ENCODE results near the gene NTSR1.

Gene NTSR1

GRCh38 chr20:62694106-62694505 is 14.5 kb upstream of the NTSR1 start:
- DNase-seq (ENCODE audit: low read depth): no peak

DNA sequence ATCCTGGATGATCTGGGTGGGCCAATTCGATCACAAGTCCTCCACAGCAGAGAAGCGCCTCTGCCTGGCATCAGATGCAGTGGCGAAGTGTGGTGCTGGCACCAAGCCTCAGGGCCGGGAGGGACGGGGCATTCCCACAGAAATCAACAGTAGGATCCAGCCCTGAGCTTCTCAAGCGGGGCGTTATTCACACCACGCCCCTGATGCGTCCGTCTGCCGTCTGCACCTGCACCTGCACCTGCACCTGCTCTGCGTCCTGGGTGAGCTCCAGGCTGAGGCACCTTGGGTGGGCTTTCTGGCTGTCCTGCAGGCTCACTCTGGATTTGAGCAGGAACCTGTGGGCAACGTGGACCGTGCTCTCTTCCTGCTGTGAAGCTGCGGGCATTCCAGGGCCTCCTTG is 13.8 kb upstream of the NTSR1 start:
- no peak for DNase-seq (ENCODE audit: low read depth)

- no peak for DNase-seq (ENCODE audit: low read depth)
Measured at GRCh38 chr20:62695448-62696414, 12.9 kb upstream of the NTSR1 start.

GRCh38 chr20:62696434-62696957 is 12.1 kb upstream of the NTSR1 start:
- DNase-seq (ENCODE audit: low read depth): no peak

DNA sequence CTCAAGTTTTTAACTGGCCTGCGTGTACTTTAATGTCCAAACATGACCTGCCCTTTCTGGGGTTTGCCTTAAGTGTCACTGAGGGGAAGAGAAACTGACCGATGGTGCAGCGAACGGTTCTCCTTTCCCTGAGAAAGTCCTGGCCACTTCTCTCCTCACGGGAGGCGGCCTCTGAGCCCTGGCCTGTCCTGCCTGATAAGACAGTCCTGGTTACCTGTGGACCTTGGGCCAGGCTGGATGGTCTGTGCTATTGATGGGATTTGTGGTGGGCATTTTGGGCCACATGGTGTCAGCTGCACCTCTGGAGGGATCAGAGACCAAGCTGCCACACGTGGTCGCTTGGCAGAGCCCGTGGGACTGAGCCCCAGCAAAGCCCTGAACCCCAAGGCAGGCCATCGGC is 11.6 kb upstream of the NTSR1 start:
- no peak for DNase-seq (ENCODE audit: low read depth)

GRCh38 chr20:62697468-62697912 is 11.1 kb upstream of the NTSR1 start:
- no peak for DNase-seq (ENCODE audit: low read depth)

GRCh38 chr20:62698231-62698630 is 10.4 kb upstream of the NTSR1 start:
- no peak for DNase-seq (ENCODE audit: low read depth)

- no peak for DNase-seq (ENCODE audit: low read depth)
Measured at GRCh38 chr20:62699296-62699695, 9.3 kb upstream of the NTSR1 start.

DNA sequence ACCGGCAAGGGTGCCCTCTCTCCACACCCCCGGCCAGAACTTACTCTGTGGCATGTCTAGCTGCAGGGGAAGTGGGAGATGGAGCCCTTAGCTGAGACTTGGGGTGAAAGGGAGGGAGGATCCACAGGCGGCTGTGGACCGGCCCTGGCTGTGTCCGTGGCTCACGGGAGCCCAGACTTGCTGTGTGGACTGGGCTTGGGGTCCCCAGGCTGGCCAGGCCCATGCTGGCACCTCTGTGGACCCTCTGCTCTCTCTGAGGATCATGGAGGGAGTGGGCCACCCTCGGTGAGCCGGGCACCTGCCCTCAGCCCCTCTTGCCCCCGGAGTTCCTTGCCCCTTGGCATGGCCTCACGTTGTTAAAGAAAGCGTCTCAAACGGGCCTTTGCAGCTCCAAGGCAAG is 8.9 kb upstream of the NTSR1 start:
- DNase-seq (ENCODE audit: low read depth): no peak

DNA sequence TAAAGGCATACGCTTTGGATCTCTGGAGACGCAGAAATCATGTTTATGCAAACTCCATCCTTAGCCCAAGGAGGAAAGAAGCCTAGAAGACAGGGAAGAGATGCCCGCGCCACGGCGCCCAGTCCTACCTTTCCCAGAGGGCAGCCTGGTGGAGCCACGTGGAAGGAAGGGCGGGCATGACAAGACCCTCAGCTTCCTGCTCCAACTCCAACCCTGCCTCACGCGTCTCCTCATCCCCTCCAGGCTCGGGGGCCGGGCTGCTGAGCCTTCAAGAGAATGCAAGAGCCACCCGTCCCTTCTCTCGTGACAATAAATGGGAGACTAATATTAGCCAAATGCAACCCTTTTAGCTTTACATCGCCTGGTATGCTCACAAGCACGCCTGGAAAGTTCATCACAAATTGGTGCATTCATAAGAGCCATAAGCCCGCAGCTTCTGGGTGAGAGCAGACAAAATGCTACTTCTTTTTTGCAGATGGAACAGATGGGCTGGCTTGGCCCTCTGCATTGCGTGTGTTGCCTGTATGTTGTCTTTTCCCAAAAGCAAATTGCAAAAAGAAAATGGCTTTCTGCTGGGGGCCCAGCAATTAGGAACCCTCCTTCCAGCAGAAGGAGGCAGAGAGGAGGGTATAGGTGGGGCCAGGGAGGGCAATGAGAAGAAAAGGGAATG is 8.2 kb upstream of the NTSR1 start:
- no peak for DNase-seq (ENCODE audit: low read depth)

- no peak for DNase-seq (ENCODE audit: low read depth)
Measured at GRCh38 chr20:62701161-62702012, 7.2 kb upstream of the NTSR1 start.

DNA sequence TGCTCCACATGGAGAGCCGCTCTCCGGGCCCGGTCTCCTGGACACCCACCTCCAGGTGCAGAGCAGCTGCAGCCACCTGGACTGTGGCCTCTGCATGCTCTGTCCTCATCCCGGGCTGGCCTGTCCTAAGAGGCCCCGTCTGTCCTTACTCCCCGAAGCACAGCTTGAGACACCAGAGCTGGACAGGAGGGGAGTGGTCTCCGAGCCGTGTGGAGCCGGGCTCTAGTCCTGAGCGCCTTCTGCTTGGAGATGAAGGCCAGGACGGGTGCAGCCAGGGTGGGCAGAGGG is 6.7 kb upstream of the NTSR1 start:
- DNase-seq (ENCODE audit: low read depth): no peak

DNA sequence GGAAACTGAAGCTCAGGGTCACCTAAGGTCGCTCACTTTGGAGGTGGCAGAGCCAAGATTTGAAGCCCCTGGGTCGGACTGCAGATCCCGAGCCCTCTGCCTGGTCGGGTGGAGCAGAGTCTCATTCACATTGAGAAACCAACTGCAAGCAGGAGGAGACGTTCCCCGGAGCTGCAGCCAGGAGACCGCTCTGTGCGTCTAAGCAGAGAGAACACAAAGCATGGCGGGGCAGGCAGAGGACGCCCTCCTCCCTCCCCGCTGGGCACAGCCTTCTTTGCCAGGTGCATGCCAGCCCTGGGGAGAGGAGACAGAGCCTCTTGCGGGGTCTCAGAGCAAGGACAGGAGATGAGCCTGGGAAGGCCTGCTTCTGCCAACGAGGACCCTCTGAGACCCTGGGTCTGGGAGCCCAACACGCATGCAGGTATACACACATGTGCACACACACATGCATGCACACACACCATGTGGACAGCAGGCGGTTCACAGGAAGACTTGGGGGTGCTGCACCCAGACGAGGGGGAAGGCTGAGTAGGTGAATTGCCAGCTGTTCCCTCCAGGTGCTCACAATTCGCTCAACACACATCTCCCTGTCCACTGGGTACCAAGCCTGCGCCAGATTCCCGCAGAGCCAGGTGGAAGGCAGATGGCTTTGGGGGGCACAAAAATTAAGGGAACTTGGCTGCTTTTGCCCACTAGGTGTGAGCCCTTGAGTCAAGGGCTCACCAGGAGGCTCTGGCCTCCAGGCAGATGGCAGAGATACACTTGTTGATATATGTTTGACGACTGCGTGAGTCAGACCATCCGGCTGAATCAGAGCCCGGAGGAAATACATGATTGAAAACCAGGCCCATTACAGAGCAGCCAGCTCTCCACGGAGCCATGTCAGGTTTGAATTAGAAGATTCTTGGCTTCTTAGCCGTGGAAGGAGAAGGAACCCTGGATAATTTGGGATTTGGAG is 5.5 kb upstream of the NTSR1 start:
- DNase-seq (ENCODE audit: low read depth): peak; percentile 62

DNA sequence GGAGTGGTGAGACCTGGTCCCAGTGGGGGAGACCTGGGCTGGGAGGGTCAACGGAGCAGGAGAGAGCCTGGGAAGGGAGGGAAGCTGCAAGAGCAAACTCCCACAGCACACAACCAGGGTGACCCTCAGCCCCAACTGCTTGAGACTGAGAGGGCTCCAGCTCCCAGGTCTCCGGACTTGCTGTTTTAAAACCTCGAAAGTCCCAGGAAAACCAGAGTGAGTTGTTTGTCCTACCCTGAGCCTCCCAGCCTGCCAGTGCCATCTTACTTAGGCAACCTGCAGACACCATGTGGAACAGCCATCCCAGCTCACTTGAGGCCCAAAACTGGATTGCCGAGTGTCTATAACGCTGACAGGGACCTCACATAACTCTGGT is 4.8 kb upstream of the NTSR1 start:
- no peak for DNase-seq (ENCODE audit: low read depth)

GRCh38 chr20:62704341-62704948 is 4.2 kb upstream of the NTSR1 start:
- peak; percentile 66 for DNase-seq (ENCODE audit: low read depth)

DNA sequence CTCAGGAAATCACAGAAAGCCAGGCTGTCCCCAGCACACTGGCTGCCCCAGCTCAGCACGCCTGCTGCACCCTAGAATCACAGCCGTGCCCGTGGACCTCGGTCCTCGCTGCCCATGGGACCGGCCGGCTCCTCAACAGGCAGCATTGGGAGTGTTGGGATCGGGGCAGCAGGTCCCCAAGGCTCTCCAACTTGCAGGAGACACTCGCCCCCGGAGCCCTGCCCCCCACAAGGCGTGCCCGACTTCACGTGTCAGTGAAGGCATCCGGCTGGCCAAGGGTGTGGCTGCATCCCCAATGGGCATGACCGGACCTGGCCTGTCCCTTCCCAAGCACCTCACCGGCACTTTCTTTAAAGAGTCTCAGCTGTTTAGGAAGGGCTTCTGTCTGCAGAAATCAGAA is 3.0 kb upstream of the NTSR1 start:
- DNase-seq (ENCODE audit: low read depth): no peak

- DNase-seq (ENCODE audit: low read depth): no peak
Measured at GRCh38 chr20:62706344-62706743, 2.3 kb upstream of the NTSR1 start.

DNA sequence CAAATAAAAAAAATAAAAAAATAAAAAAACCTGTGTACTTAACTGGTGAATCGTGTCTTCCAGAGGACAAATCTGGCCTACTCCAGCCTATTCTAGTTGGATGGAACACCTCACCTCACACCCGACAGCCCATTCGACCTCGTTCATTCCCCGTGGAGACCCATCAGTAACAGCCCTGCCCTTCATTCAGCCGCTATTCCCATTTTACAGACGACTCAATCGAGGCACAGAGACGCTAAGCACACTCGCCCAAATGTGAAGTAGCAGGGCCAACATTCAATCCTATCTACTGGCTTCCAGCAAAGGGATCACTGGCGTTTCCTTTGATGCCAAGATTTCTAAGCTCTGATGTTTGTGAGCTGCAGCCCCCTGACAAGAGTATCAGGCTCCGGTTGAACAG is 1.8 kb upstream of the NTSR1 start:
- no peak for DNase-seq (ENCODE audit: low read depth)

- no peak for DNase-seq (ENCODE audit: low read depth)
Measured at GRCh38 chr20:62707276-62707920, 1.2 kb upstream of the NTSR1 start.

DNA sequence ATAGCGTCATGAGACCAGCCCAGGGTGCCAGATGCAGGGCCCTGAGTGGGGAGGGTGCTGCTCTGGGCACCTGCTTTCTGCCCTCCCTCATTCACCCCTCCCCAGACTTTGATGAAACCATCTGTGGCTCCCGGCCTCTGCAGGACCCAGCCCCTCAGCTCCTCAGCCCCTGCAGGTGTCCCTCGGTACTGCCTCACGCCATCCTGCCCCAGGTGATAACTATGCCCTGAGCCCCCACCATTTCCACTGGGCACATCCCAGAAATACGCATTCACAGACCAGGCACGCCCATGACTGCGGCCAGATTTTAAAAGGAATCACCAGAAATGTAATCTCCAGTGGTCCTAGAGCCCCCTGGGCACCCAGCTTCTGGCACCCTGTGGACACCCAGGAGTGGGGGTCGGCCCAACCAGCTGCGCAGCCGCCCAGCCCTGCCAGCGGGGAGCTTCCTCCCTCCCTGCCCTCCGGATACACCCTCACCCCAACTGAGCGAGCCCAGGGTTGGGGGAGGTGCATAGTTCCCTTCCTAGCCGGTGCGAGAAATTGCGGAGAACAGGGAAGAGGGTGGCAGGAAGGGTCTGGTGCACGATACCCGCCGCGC is 615 bp upstream of the NTSR1 start:
- no peak for DNase-seq (ENCODE audit: low read depth)
